IPS-15b (cell line): ENCODE measurements around the gene NTN1.
"Not testable (repeated sequence)": the region's sequence is repeated elsewhere in the genome, so short reads cannot be mapped to it uniquely, and the experiment has no call there.

Source experiments
- H3K27me3 ChIP-seq: one replicate; pipeline ENCODE4 v1.6.1; 2013; ENCODE audit warnings: low read length; ENCODE audit not compliant: control insufficient read depth, insufficient read depth
- H3K36me3 ChIP-seq: one replicate; pipeline ENCODE4 v1.6.1; 2013; ENCODE audit warnings: low read length; ENCODE audit not compliant: control insufficient read depth, insufficient read depth
- H3K4me1 ChIP-seq: one replicate; pipeline ENCODE4 v1.6.1; 2013; ENCODE audit warnings: mild to moderate bottlenecking, low read length; ENCODE audit not compliant: control insufficient read depth, insufficient read depth
- H3K4me3 ChIP-seq: one replicate; pipeline ENCODE4 v1.5.1; 2013; ENCODE audit warnings: low read depth, low read length
- H3K9ac ChIP-seq: one replicate; pipeline ENCODE4 v1.6.1; 2013; ENCODE audit warnings: low read depth, mild to moderate bottlenecking, low read length
- H3K9me3 ChIP-seq: one replicate; pipeline ENCODE4 v1.6.1; 2013; ENCODE audit warnings: mild to moderate bottlenecking, low read length; ENCODE audit not compliant: control insufficient read depth, insufficient read depth

NTN1 gene

GRCh38 chr17:9140550-9141424 is 119.5 kb downstream of the NTN1 start:
- H3K36me3 ChIP-seq, result no peaks in the 10 kb centered on the region
- H3K27me3 ChIP-seq, result no peaks in the 10 kb centered on the region
- H3K9me3 ChIP-seq, result no peaks in the 10 kb centered on the region

GRCh38 chr17:9141425-9141753 is 120.1 kb downstream of the NTN1 start:
- H3K27me3 ChIP-seq, result no peaks in the 10 kb centered on the region
- H3K9ac ChIP-seq, result no peak overlapping the region
- no peak overlapping the region for H3K4me3 ChIP-seq
- H3K4me1 ChIP-seq, result no peaks in the 10 kb centered on the region
- H3K36me3 ChIP-seq, result no peaks in the 10 kb centered on the region
- no peaks in the 10 kb centered on the region for H3K9me3 ChIP-seq

More at GRCh38 chr17:9140550-9141424, 119.5 kb downstream of the NTN1 start:
- Histone ChIP-seq H3K4me3 (no peak overlapping the region), H3K4me1 (no peaks in the 10 kb centered on the region), H3K9ac (no peak overlapping the region)

- Histone ChIP-seq H3K27me3 (no peaks in the 10 kb centered on the region), H3K9ac (no peak overlapping the region), H3K4me1 (no peaks in the 10 kb centered on the region)
Observed at GRCh38 chr17:9142772-9143494, 121.6 kb downstream of the NTN1 start.

GRCh38 chr17:9144502-9145249 is 123.4 kb downstream of the NTN1 start:
- Histone ChIP-seq H3K9me3 (no peaks in the 10 kb centered on the region), H3K4me1 (no peaks in the 10 kb centered on the region), H3K36me3 (no peaks in the 10 kb centered on the region), H3K9ac (no peak overlapping the region), H3K4me3 (no peak overlapping the region), H3K27me3 (no peaks in the 10 kb centered on the region)

More at GRCh38 chr17:9142772-9143494, 121.6 kb downstream of the NTN1 start:
- H3K9me3 ChIP-seq, result no peaks in the 10 kb centered on the region
- no peak overlapping the region for H3K4me3 ChIP-seq
- H3K36me3 ChIP-seq, result no peaks in the 10 kb centered on the region

- H3K4me3 ChIP-seq, result no peak overlapping the region
- no peaks in the 10 kb centered on the region for H3K9me3 ChIP-seq
- no peaks in the 10 kb centered on the region for H3K27me3 ChIP-seq
Observed at GRCh38 chr17:9146064-9146463, 124.8 kb downstream of the NTN1 start.

GRCh38 chr17:9148905-9149525 is 127.7 kb downstream of the NTN1 start:
- Histone ChIP-seq H3K9ac (no peak overlapping the region), H3K9me3 (no peaks in the 10 kb centered on the region), H3K27me3 (no peaks in the 10 kb centered on the region), H3K4me3 (no peak overlapping the region), H3K4me1 (no peaks in the 10 kb centered on the region), H3K36me3 (no peaks in the 10 kb centered on the region)

More at GRCh38 chr17:9146064-9146463, 124.8 kb downstream of the NTN1 start:
- Histone ChIP-seq H3K36me3 (no peaks in the 10 kb centered on the region), H3K9ac (no peak overlapping the region), H3K4me1 (no peaks in the 10 kb centered on the region)

- no peaks in the 10 kb centered on the region for H3K4me1 ChIP-seq
- no peaks in the 10 kb centered on the region for H3K9me3 ChIP-seq
- no peaks in the 10 kb centered on the region for H3K36me3 ChIP-seq
- no peak overlapping the region for H3K4me3 ChIP-seq
- H3K9ac ChIP-seq, result no peak overlapping the region
- H3K27me3 ChIP-seq, result no peaks in the 10 kb centered on the region
Observed at GRCh38 chr17:9150446-9151090, 129.3 kb downstream of the NTN1 start.

- Histone ChIP-seq H3K27me3 (no peaks in the 10 kb centered on the region), H3K36me3 (no peaks in the 10 kb centered on the region), H3K4me1 (no peaks in the 10 kb centered on the region), H3K9ac (no peak overlapping the region), H3K9me3 (no peaks in the 10 kb centered on the region), H3K4me3 (no peak overlapping the region)
Observed at GRCh38 chr17:9151091-9151490, 129.8 kb downstream of the NTN1 start.

GRCh38 chr17:9151740-9152139 is 130.4 kb downstream of the NTN1 start:
- not testable (repeated sequence) for H3K4me3 ChIP-seq, H3K4me1 ChIP-seq, H3K9ac ChIP-seq, H3K36me3 ChIP-seq, H3K9me3 ChIP-seq, H3K27me3 ChIP-seq

- H3K4me1 ChIP-seq, result peaks cover 8% of the 10 kb centered on the region
- no peaks in the 10 kb centered on the region for H3K27me3 ChIP-seq
Observed at GRCh38 chr17:9158544-9159452, 137.5 kb downstream of the NTN1 start.

More at GRCh38 chr17:9158544-9159452, 137.5 kb downstream of the NTN1 start:
- H3K4me3 ChIP-seq, result no peak overlapping the region
- no peaks in the 10 kb centered on the region for H3K9me3 ChIP-seq
- no peak overlapping the region for H3K9ac ChIP-seq
- no peaks in the 10 kb centered on the region for H3K36me3 ChIP-seq
